A673 (cell line): ENCODE data around the gene ORMDL2.

Source experiments
- EZH2 ChIP-seq: fragments of 200-600 bp; sonication (generic); IDR thresholded peaks from 2 replicates; pipeline ENCODE4 v1.6.1; 2017; ENCODE audit warnings: borderline replicate concordance, low read depth, mild to moderate bottlenecking, mixed read lengths, antibody characterized with exemption, low read length; ENCODE audit not compliant: poor library complexity, severe bottlenecking
- TF ChIP-seq, protein P1 (sequence below): fragments of 300-800, 200-600 bp; sonication (generic); conservative IDR thresholded peaks from 2 replicates; pipeline ENCODE4 v1.5.1; 2017; ENCODE audit warnings: low read depth, mild to moderate bottlenecking, antibody characterized with exemption, low read length, moderate library complexity, mixed read lengths

DNA sequence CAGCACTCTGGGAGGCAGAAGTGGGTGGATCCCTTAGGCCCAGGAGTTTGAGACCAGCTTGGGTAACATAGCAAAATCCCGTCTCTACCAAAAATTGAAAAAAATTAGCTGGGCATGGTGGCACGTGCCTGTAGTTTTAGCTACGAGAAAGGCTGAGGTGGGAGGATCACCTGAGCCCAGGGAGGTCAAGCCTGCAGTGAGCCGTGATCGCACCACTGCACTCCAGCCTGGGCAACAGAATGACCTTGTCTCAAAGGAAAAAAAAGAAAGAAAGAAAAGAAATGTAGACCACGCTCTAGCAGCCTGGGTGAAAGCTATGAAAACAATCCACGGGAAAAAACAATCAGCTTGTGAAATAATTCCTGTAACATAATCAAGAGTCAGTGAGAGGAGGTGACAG lies 29.3 kb upstream of the ORMDL2 start:
- TF ChIP-seq EZH2: no peak
- TF ChIP-seq, protein P1, sequence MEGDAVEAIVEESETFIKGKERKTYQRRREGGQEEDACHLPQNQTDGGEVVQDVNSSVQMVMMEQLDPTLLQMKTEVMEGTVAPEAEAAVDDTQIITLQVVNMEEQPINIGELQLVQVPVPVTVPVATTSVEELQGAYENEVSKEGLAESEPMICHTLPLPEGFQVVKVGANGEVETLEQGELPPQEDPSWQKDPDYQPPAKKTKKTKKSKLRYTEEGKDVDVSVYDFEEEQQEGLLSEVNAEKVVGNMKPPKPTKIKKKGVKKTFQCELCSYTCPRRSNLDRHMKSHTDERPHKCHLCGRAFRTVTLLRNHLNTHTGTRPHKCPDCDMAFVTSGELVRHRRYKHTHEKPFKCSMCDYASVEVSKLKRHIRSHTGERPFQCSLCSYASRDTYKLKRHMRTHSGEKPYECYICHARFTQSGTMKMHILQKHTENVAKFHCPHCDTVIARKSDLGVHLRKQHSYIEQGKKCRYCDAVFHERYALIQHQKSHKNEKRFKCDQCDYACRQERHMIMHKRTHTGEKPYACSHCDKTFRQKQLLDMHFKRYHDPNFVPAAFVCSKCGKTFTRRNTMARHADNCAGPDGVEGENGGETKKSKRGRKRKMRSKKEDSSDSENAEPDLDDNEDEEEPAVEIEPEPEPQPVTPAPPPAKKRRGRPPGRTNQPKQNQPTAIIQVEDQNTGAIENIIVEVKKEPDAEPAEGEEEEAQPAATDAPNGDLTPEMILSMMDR: no peak
